ENCODE measurements around the gene ACP5.
"Not testable (repeated sequence)": the region's sequence is repeated elsewhere in the genome, so short reads cannot be mapped to it uniquely, and the experiment has no call there.

ACP5 gene

GRCh38 chr19:11570039-11570462 is 7.4 kb downstream of the ACP5 start:
- H4K20me1 ChIP-seq: no peaks in the 10 kb centered on the region; a peak in 1 of 22 replicates

GRCh38 chr19:11566164-11566563 is 11.3 kb downstream of the ACP5 start:
- Histone ChIP-seq H3K4me2 (peak overlapping the region in 2 of 11 experiments; percentile 67 to 83; a peak in 4 of 22 replicates), H4K20me1 (no peaks in the 10 kb centered on the region; a peak in 1 of 22 replicates), H3K27me3 (no peaks in the 10 kb centered on the region), H3K9me3 (replicated peaks in 1 of 11) (no peaks in the 10 kb centered on the region), H3K27ac (no peak overlapping the region), H3K4me3 (no peak overlapping the region), H3K9ac (no peak overlapping the region), H3K4me1 (peaks cover 50 to 85% (median 61%) of the 10 kb centered on the region in 10 experiments), H3K36me3 (no peaks in the 10 kb centered on the region)
- TF ChIP-seq Cebpa-rat (IDR thresholded peaks at IDR 0.05): no peak

More at GRCh38 chr19:11570039-11570462, 7.4 kb downstream of the ACP5 start:
- H3K4me3 ChIP-seq: no peak overlapping the region
- no peak overlapping the region for H3K27ac ChIP-seq
- no peak overlapping the region; a peak in 2 of 22 replicates for H3K9ac ChIP-seq
- H3K36me3 ChIP-seq: no peaks in the 10 kb centered on the region
- no peaks in the 10 kb centered on the region for H3K9me3 ChIP-seq (replicated peaks in 1 of 11)
- H3K4me1 ChIP-seq: peaks cover 42 to 53% (median 49%) of the 10 kb centered on the region in 10 experiments
- peak overlapping the region; percentile 20 to 67 (median 45); a peak in 19 of 22 replicates for H3K4me2 ChIP-seq
- no peak for TF ChIP-seq Cebpa-rat (IDR thresholded peaks at IDR 0.05)
- no peaks in the 10 kb centered on the region for H3K27me3 ChIP-seq

- peak overlapping the region in 3 of 11 experiments; percentile 58 to 83 (median 67); a peak in 8 of 22 replicates for H3K4me2 ChIP-seq
- not testable (repeated sequence) for H3K27me3 ChIP-seq; H3K27ac ChIP-seq; H4K20me1 ChIP-seq; H3K36me3 ChIP-seq; H3K9ac ChIP-seq; H3K4me3 ChIP-seq; H3K9me3 ChIP-seq (replicated peaks in 1 of 11)
- H3K4me1 ChIP-seq: peaks cover 54 to 89% (median 65%) of the 10 kb centered on the region in 10 experiments
Observed at GRCh38 chr19:11565649-11565980, 11.8 kb downstream of the ACP5 start.

GRCh38 chr19:11564082-11564807 is 13.2 kb downstream of the ACP5 start:
- H3K36me3 ChIP-seq; H3K27me3 ChIP-seq; H3K9me3 ChIP-seq (replicated peaks in 1 of 11); H4K20me1 ChIP-seq; H3K4me3 ChIP-seq: not testable (repeated sequence)
- 0 out of 22 replicates have a peak overlapping the region, but pooled peaks of 2 of the 11 experiments have one; percentile 4 to 35 for H3K9ac ChIP-seq
- H3K4me2 ChIP-seq: peak overlapping the region; percentile 25 to 83 (median 48); a peak in 21 of 22 replicates
- peaks cover 54 to 91% (median 66%) of the 10 kb centered on the region in 10 experiments for H3K4me1 ChIP-seq
- H3K27ac ChIP-seq: peak overlapping the region in 6 of 11 experiments; percentile 9 to 40 (median 22); a peak in 4 of 22 replicates

- no peak overlapping the region for H3K9ac ChIP-seq
- H3K36me3 ChIP-seq: no peaks in the 10 kb centered on the region
- H3K4me2 ChIP-seq: peak overlapping the region in 2 of 11 experiments; percentile 24 to 67; a peak in 3 of 22 replicates
- peaks cover 47 to 83% (median 60%) of the 10 kb centered on the region in 10 experiments for H3K4me1 ChIP-seq
- TF ChIP-seq Cebpa-rat (IDR thresholded peaks at IDR 0.05): no peak
- no peak overlapping the region; a peak in 1 of 22 replicates for H3K27ac ChIP-seq
- H3K27me3 ChIP-seq: no peaks in the 10 kb centered on the region
- H4K20me1 ChIP-seq: peaks cover 0 to 4% (median 3%) of the 10 kb centered on the region in 11 experiments; a peak in 12 of 22 replicates
- no peaks in the 10 kb centered on the region for H3K9me3 ChIP-seq (replicated peaks in 1 of 11)
- no peak overlapping the region for H3K4me3 ChIP-seq
Observed at GRCh38 chr19:11563532-11563931, 13.9 kb downstream of the ACP5 start.

GRCh38 chr19:11560404-11561051 is 16.9 kb downstream of the ACP5 start:
- peaks cover 24 to 34% (median 32%) of the 10 kb centered on the region in 11 experiments; a peak in 21 of 22 replicates for H4K20me1 ChIP-seq
- H3K4me1 ChIP-seq: peaks cover 54 to 82% (median 66%) of the 10 kb centered on the region in 10 experiments
- peak overlapping the region in 1 of 10 experiments; percentile 96; a peak in 3 of 20 replicates for H3K4me3 ChIP-seq
- peaks cover 0 to 15% (median 5%) of the 10 kb centered on the region in 11 experiments; a peak in 6 of 22 replicates for H3K36me3 ChIP-seq
- no peak for TF ChIP-seq Cebpa-rat (IDR thresholded peaks at IDR 0.05)
- H3K27me3 ChIP-seq: no peaks in the 10 kb centered on the region
- H3K4me2 ChIP-seq: peak overlapping the region; percentile 81 to 99 (median 93)
- H3K9ac ChIP-seq: peak overlapping the region in 2 of 11 experiments; percentile 77 to 84; a peak in 1 of 22 replicates
- no peaks in the 10 kb centered on the region for H3K9me3 ChIP-seq (replicated peaks in 1 of 11)
- H3K27ac ChIP-seq: peak overlapping the region in 1 of 11 experiments; percentile 44; a peak in 2 of 22 replicates

GRCh38 chr19:11558881-11559828 is 18.3 kb downstream of the ACP5 start, which contains the start of gene ELOF1:
Gene ELOF1 (minus strand): TSS chr19:11559230. CDS start chr19:11554347, 4,883 bp downstream.
- Histone ChIP-seq H3K36me3 (peaks cover 6 to 27% (median 16%) of the 10 kb centered on the region in 11 experiments; a peak in 17 of 22 replicates), H3K27me3 (no peaks in the 10 kb centered on the region), H3K9me3 (replicated peaks in 1 of 11) (no peaks in the 10 kb centered on the region), H3K27ac (peak within 1 kb of the TSS in 10 of 11 experiments; percentile 44 to 78 (median 67); a peak in 21 of 22 replicates), H4K20me1 (peaks cover 38 to 47% (median 45%) of the 10 kb centered on the region in 11 experiments; a peak in 21 of 22 replicates), H3K4me2 (peak within 1 kb of the TSS; percentile 86 to 99 (median 96)), H3K4me3 (peak within 1 kb of the TSS; percentile 70 to 96 (median 83)), H3K4me1 (peaks cover 49 to 78% (median 65%) of the 10 kb centered on the region in 10 experiments), H3K9ac (peak within 1 kb of the TSS; percentile 71 to 87 (median 79))
- TF ChIP-seq Cebpa-rat (IDR thresholded peaks at IDR 0.05): no peak
